Measurements from ENCODE around the gene ALG11.
A peak's percentile ranks its signal among the peaks of the same experiment; 100 is the strongest.

The ALG11 gene

DNA sequence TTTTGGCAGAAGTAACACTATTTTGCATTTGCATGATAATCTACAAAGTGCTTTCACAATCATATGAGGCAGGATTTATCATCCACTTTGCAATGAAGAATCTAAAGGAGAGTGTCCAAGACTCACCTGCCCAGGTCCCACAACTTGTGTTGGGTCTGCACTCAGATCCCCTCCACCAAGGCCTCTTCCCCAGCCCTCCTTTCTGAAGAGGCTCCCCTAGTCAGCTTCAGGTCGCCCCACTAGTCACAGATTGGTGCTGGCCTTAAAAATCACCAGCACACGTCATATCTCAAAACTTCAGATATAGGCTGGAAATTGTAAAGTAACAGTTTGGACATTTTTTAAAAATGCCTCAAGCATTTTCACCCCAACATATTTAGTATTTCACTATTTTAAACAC, 18.5 kb upstream of the ALG11 start:
- DNase-seq (ENCODE audit: low spot score), result no peak
- Histone ChIP-seq H4K91ac (ENCODE audit: low read depth, low read length, poor library complexity) (no peak overlapping the region), H3K4me2 (ENCODE audit: insufficient read depth, low read length, poor library complexity, severe bottlenecking) (no peak overlapping the region)

DNA sequence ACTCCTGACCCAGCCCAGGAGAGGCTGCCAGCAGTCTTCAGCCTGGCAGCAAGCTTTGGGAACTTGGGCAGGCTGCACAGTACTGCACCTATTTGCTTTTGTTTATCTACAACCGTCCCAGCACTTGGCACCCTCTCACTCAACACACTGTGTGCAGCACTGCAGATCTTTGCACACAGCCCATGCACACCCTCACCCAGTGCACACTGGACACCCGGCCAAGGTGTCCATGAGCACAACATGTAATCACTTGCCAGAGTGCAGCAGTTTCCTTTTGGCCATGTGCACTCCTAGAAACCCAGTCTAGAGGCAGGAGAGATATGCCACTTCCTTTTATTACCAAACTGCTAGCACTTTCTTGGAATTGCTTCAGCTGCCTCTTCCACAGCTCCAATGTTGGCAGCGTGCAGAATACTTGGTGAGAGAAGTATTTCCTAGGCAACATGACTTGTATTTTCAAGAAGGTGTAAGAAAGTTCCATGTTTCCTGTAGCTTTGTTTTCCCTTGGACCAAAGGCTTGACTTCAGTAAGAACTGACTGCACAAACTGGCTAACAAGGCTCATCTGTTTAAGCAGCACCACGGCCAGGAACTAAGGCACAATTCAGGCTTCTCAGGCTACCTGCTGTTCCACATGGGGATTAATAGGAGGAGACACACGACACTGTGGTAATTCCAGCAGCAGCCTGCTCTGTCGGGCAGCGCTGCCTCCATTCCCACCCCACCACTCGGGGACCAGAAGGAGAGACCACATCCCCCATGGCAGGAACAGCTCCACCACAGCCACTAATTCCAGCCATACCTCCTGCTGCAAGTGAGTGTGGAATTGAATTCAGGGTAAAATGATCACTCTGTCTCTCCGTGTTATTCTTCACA, 16.3 kb upstream of the ALG11 start:
- H3K27me3 ChIP-seq (ENCODE audit: control insufficient read depth in 3 of 3, insufficient read depth in 3 of 3, low read depth in 1 of 3, low read length in 3 of 3), result peaks cover 0 to 5% (median 0%) of the 10 kb centered on the region in 3 experiments
- H4K91ac ChIP-seq (ENCODE audit: low read depth, low read length, poor library complexity), result no peak overlapping the region
- peaks cover 2% of the 10 kb centered on the region for H3K79me1 ChIP-seq (ENCODE audit: low read depth, low read length)
- H3K9ac ChIP-seq (ENCODE audit: low read depth, low read length, poor library complexity), result peak overlapping the region; percentile 34
- no peak overlapping the region for H2BK12ac ChIP-seq (ENCODE audit: low read length)
- no peak overlapping the region for H2BK15ac ChIP-seq (ENCODE audit: low read length)
- no peak for DNase-seq (ENCODE audit: low spot score)
- no peak overlapping the region for H3K4ac ChIP-seq (ENCODE audit: low read length)
- H3K18ac ChIP-seq (ENCODE audit: low read length), result no peak overlapping the region
- H4K8ac ChIP-seq (ENCODE audit: low read depth, low read length), result peak overlapping the region; percentile 83
- H3K27ac ChIP-seq (replicated peaks; ENCODE audit: low read length), result no peak overlapping the region
- no peak overlapping the region for H2AK5ac ChIP-seq (ENCODE audit: low read depth, low read length)
- H2BK5ac ChIP-seq (ENCODE audit: low read length), result no peak overlapping the region
- no peaks in the 10 kb centered on the region for H3K36me3 ChIP-seq (replicated peaks in 1 of 2; ENCODE audit: control insufficient read depth in 2 of 2, insufficient read depth in 2 of 2, low read length in 2 of 2)
- H3K4me3 ChIP-seq (ENCODE audit: low read length in 2 of 2), result no peak overlapping the region
- H3K4me2 ChIP-seq (ENCODE audit: insufficient read depth, low read length, poor library complexity, severe bottlenecking), result no peak overlapping the region
- peaks cover 4 to 27% of the 10 kb centered on the region in 2 donors for H3K4me1 ChIP-seq (ENCODE audit: control insufficient read depth in 2 of 2, insufficient read depth in 1 of 2, low read depth in 1 of 2, low read length in 2 of 2)
- no CpG with 5 or more reads among the region's 9 CpGs for WGBS, 2 donors (ENCODE audit: extremely low coverage in 2 of 2, insufficient read length in 2 of 2, insufficient replicate concordance in 1 of 2)
- no peak overlapping the region for H3K14ac ChIP-seq (ENCODE audit: low read length)
- no peaks in the 10 kb centered on the region for H3K9me3 ChIP-seq (replicated peaks in 1 of 2; ENCODE audit: control insufficient read depth in 2 of 2, insufficient read depth in 1 of 2, low read depth in 1 of 2, low read length in 2 of 2)
- H2AFZ ChIP-seq (ENCODE audit: low read length), result no peak overlapping the region
- H2BK120ac ChIP-seq (ENCODE audit: low read depth, low read length), result no peak overlapping the region
- H3K23ac ChIP-seq (ENCODE audit: low read depth, low read length, poor library complexity), result peak overlapping the region; percentile 7

More for the DNA sequence above, 18.5 kb upstream of the ALG11 start:
- no peak overlapping the region for H2BK12ac ChIP-seq (ENCODE audit: low read length)
- H3K27ac ChIP-seq (replicated peaks; ENCODE audit: low read length), result no peak overlapping the region
- H3K9ac ChIP-seq (ENCODE audit: low read depth, low read length, poor library complexity), result no peak overlapping the region
- peaks cover 2% of the 10 kb centered on the region for H3K79me1 ChIP-seq (ENCODE audit: low read depth, low read length)
- no peak overlapping the region for H3K23ac ChIP-seq (ENCODE audit: low read depth, low read length, poor library complexity)
- no peak overlapping the region for H2AK5ac ChIP-seq (ENCODE audit: low read depth, low read length)
- H3K27me3 ChIP-seq (ENCODE audit: control insufficient read depth in 3 of 3, insufficient read depth in 3 of 3, low read depth in 1 of 3, low read length in 3 of 3), result no peaks in the 10 kb centered on the region
- no peak overlapping the region for H2BK5ac ChIP-seq (ENCODE audit: low read length)
- H3K18ac ChIP-seq (ENCODE audit: low read length), result no peak overlapping the region
- H4K8ac ChIP-seq (ENCODE audit: low read depth, low read length), result no peak overlapping the region
- H2BK15ac ChIP-seq (ENCODE audit: low read length), result no peak overlapping the region
- H2AFZ ChIP-seq (ENCODE audit: low read length), result no peak overlapping the region
- no CpG with 5 or more reads among the region's 2 CpGs for WGBS, 2 donors (ENCODE audit: extremely low coverage in 2 of 2, insufficient read length in 2 of 2, insufficient replicate concordance in 1 of 2)
- H3K36me3 ChIP-seq (replicated peaks in 1 of 2; ENCODE audit: control insufficient read depth in 2 of 2, insufficient read depth in 2 of 2, low read length in 2 of 2), result no peaks in the 10 kb centered on the region
- H3K4me1 ChIP-seq (ENCODE audit: control insufficient read depth in 2 of 2, insufficient read depth in 1 of 2, low read depth in 1 of 2, low read length in 2 of 2), result peaks cover under 1 to 19% of the 10 kb centered on the region in 2 donors
- no peak overlapping the region for H3K14ac ChIP-seq (ENCODE audit: low read length)
- no peak overlapping the region for H3K4ac ChIP-seq (ENCODE audit: low read length)
- H2BK120ac ChIP-seq (ENCODE audit: low read depth, low read length), result no peak overlapping the region
- no peaks in the 10 kb centered on the region for H3K9me3 ChIP-seq (replicated peaks in 1 of 2; ENCODE audit: control insufficient read depth in 2 of 2, insufficient read depth in 1 of 2, low read depth in 1 of 2, low read length in 2 of 2)
- no peak overlapping the region for H3K4me3 ChIP-seq (ENCODE audit: low read length in 2 of 2)

DNA sequence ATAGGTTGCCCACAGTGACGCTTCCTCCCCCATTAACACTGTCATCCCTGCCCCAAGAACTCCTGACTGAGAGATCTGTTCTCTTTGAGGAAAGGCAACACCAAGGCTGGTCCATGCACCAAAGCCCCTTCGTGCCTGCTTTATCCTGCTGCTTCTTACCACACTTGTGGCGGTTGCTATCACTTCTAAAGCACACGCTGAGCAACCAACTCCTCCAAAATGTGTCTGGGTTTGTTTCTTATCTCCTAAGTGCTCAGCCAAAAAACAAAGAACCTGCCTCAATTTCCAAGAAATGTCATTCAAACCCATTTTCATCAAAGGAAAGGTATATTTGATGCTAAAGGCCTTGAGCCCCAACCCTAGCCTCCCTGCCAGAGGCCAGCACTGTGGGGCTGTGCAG, 15.6 kb upstream of the ALG11 start:
- Histone ChIP-seq H3K18ac (ENCODE audit: low read length) (no peak overlapping the region), H4K8ac (ENCODE audit: low read depth, low read length) (no peak overlapping the region), H3K27ac (replicated peaks; ENCODE audit: low read length) (no peak overlapping the region), H2BK15ac (ENCODE audit: low read length) (no peak overlapping the region), H3K4ac (ENCODE audit: low read length) (no peak overlapping the region), H2BK5ac (ENCODE audit: low read length) (no peak overlapping the region), H3K14ac (ENCODE audit: low read length) (no peak overlapping the region), H2BK12ac (ENCODE audit: low read length) (no peak overlapping the region), H3K4me3 (ENCODE audit: low read length in 2 of 2) (no peak overlapping the region), H3K4me2 (ENCODE audit: insufficient read depth, low read length, poor library complexity, severe bottlenecking) (no peak overlapping the region), H2AK5ac (ENCODE audit: low read depth, low read length) (no peak overlapping the region), H3K9ac (ENCODE audit: low read depth, low read length, poor library complexity) (peak overlapping the region; percentile 34), H2BK120ac (ENCODE audit: low read depth, low read length) (no peak overlapping the region), H2AFZ (ENCODE audit: low read length) (no peak overlapping the region), H4K91ac (ENCODE audit: low read depth, low read length, poor library complexity) (no peak overlapping the region), H3K4me1 (ENCODE audit: control insufficient read depth in 2 of 2, insufficient read depth in 1 of 2, low read depth in 1 of 2, low read length in 2 of 2) (peaks cover 4 to 27% of the 10 kb centered on the region in 2 donors), H3K27me3 (ENCODE audit: control insufficient read depth in 3 of 3, insufficient read depth in 3 of 3, low read depth in 1 of 3, low read length in 3 of 3) (peaks cover 0 to 5% (median 0%) of the 10 kb centered on the region in 3 experiments), H3K79me1 (ENCODE audit: low read depth, low read length) (peaks cover 2% of the 10 kb centered on the region), H3K36me3 (replicated peaks in 1 of 2; ENCODE audit: control insufficient read depth in 2 of 2, insufficient read depth in 2 of 2, low read length in 2 of 2) (no peaks in the 10 kb centered on the region), H3K23ac (ENCODE audit: low read depth, low read length, poor library complexity) (peak overlapping the region; percentile 7), H3K9me3 (replicated peaks in 1 of 2; ENCODE audit: control insufficient read depth in 2 of 2, insufficient read depth in 1 of 2, low read depth in 1 of 2, low read length in 2 of 2) (no peaks in the 10 kb centered on the region)
- no CpG with 5 or more reads among the region's 4 CpGs for WGBS, 2 donors (ENCODE audit: extremely low coverage in 2 of 2, insufficient read length in 2 of 2, insufficient replicate concordance in 1 of 2)
- DNase-seq (ENCODE audit: low spot score), result no peak

DNA sequence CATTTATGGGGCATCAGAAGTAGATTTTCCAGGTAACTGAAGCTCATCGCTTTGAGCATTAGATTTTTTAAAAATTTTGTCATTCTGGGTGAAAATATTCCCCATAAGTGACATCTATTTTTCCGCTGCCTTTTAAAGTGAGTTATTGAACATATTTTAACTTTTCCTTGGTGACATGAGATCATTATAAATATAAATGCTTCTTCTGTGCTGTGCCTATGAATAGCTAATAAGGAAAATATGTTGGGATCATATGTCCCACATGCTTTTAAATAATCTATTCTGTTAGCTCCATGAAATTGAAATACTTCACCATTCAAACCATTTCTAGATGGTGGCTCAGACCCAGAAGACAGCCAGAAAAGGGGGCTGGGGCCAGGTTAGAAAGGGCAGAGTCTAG, 15.0 kb upstream of the ALG11 start:
- Histone ChIP-seq H3K4me3 (ENCODE audit: low read length in 2 of 2) (no peak overlapping the region), H4K91ac (ENCODE audit: low read depth, low read length, poor library complexity) (no peak overlapping the region), H3K18ac (ENCODE audit: low read length) (no peak overlapping the region), H3K23ac (ENCODE audit: low read depth, low read length, poor library complexity) (no peak overlapping the region), H3K4ac (ENCODE audit: low read length) (no peak overlapping the region), H2BK5ac (ENCODE audit: low read length) (no peak overlapping the region), H3K27ac (replicated peaks; ENCODE audit: low read length) (no peak overlapping the region), H2AK5ac (ENCODE audit: low read depth, low read length) (no peak overlapping the region), H3K9me3 (replicated peaks in 1 of 2; ENCODE audit: control insufficient read depth in 2 of 2, insufficient read depth in 1 of 2, low read depth in 1 of 2, low read length in 2 of 2) (no peaks in the 10 kb centered on the region), H2AFZ (ENCODE audit: low read length) (no peak overlapping the region), H3K4me2 (ENCODE audit: insufficient read depth, low read length, poor library complexity, severe bottlenecking) (no peak overlapping the region), H2BK12ac (ENCODE audit: low read length) (no peak overlapping the region), H3K36me3 (replicated peaks in 1 of 2; ENCODE audit: control insufficient read depth in 2 of 2, insufficient read depth in 2 of 2, low read length in 2 of 2) (no peaks in the 10 kb centered on the region), H4K8ac (ENCODE audit: low read depth, low read length) (no peak overlapping the region), H3K4me1 (ENCODE audit: control insufficient read depth in 2 of 2, insufficient read depth in 1 of 2, low read depth in 1 of 2, low read length in 2 of 2) (peaks cover 4 to 27% of the 10 kb centered on the region in 2 donors), H3K14ac (ENCODE audit: low read length) (no peak overlapping the region), H3K79me1 (ENCODE audit: low read depth, low read length) (peaks cover 2% of the 10 kb centered on the region), H3K27me3 (ENCODE audit: control insufficient read depth in 3 of 3, insufficient read depth in 3 of 3, low read depth in 1 of 3, low read length in 3 of 3) (peaks cover 0 to 5% (median 0%) of the 10 kb centered on the region in 3 experiments), H3K9ac (ENCODE audit: low read depth, low read length, poor library complexity) (no peak overlapping the region), H2BK15ac (ENCODE audit: low read length) (no peak overlapping the region), H2BK120ac (ENCODE audit: low read depth, low read length) (no peak overlapping the region)
- DNase-seq (ENCODE audit: low spot score), result no peak
- WGBS, 2 donors (ENCODE audit: extremely low coverage in 2 of 2, insufficient read length in 2 of 2, insufficient replicate concordance in 1 of 2), result no CpG with 5 or more reads among the region's 2 CpGs

Measured in neuronal stem cell (in vitro differentiated cells).